ENCODE results near the gene NAB1. TPM values are rescaled to one million over a fixed set of nuclear protein-coding genes. Genes with fewer than 3 reads are reported as not detected.

The NAB1 gene
- total RNA-seq, 1 experiment from 2014 or later: 36.9 TPM

DNA sequence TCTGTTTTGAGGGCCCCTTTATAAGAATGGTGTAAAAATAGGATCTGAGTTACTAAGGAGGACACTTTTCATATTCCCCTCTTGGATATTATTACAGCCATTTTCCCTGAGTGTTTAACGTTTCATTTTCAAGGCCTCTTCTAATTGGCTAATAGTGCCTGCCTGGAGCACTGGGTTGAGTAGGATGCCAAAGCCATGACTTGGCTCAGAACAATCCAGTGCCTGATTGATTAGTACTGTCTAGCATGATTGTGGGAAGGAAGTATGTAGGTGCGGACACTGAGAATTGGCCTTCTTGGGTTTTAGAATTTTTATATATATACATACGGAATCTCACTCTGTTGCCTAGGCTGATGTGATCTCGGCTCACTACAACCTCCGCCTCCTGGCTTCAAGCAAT, 66.1 kb downstream of the NAB1 start:
- Histone ChIP-seq H3K27ac (ENCODE audit: insufficient read length, low read depth, low read length) (no peak overlapping the region), H3K79me2 (ENCODE audit: insufficient read depth, low read length) (no peaks in the 10 kb centered on the region), H3K18ac (ENCODE audit: insufficient read length, low read depth, low read length) (no peak overlapping the region), H4K5ac (ENCODE audit: insufficient read length, low read depth, low read length) (no peak overlapping the region), H3K4me2 (ENCODE audit: insufficient read depth, insufficient read length, low read length) (no peak overlapping the region), H3T11ph (ENCODE audit: low read length) (no peak overlapping the region), H3K4me1 (ENCODE audit: insufficient read depth, low read length) (no peaks in the 10 kb centered on the region), H3K9me3 (ENCODE audit: control insufficient read depth, low read depth, low read length) (no peaks in the 10 kb centered on the region), H3K14ac (ENCODE audit: insufficient read depth, low read length) (no peak overlapping the region), H4K8ac (replicated peaks; ENCODE audit: insufficient read length, low read depth, low read length) (no peak overlapping the region), H2AK5ac (ENCODE audit: insufficient read length, low read length) (no peak overlapping the region), H4K20me1 (ENCODE audit: control insufficient read depth, insufficient read depth, insufficient read length) (no peaks in the 10 kb centered on the region), H3K4ac (ENCODE audit: low read depth, low read length) (no peak overlapping the region), H3K56ac (ENCODE audit: insufficient read length, low read depth, low read length) (no peak overlapping the region), H2BK12ac (ENCODE audit: insufficient read length, low read depth, low read length) (no peak overlapping the region), H3K27me3 (ENCODE audit: insufficient read depth, low read length) (no peaks in the 10 kb centered on the region), H2BK20ac (ENCODE audit: low read depth, low read length, poor library complexity, severe bottlenecking) (no peak overlapping the region), H4K91ac (ENCODE audit: insufficient read length, low read depth, low read length) (no peak overlapping the region), H3K23me2 (ENCODE audit: insufficient read length, low read depth, low read length, poor library complexity, severe bottlenecking) (no peaks in the 10 kb centered on the region), H2BK5ac (ENCODE audit: insufficient read length, low read length) (no peak overlapping the region), H2BK15ac (ENCODE audit: low read depth, low read length) (no peak overlapping the region), H3K9ac (ENCODE audit: extremely low read depth, insufficient read length, low read length) (no peak overlapping the region), H2AFZ (ENCODE audit: low read length) (no peak overlapping the region), H3K23ac (ENCODE audit: insufficient read length, low read depth, low read length) (no peak overlapping the region), H3K79me1 (ENCODE audit: insufficient read depth, low read depth, low read length, poor library complexity, severe bottlenecking) (no peaks in the 10 kb centered on the region), H2BK120ac (ENCODE audit: low read depth, low read length, poor library complexity, severe bottlenecking) (no peak overlapping the region)
- no peak overlapping the region for H3K4me3 Mint-ChIP-seq
- no peak for DNase-seq
- peaks cover 0 to 7% of the 10 kb centered on the region in 2 experiments; a peak in 2 of 4 replicates for H3K4me1 Mint-ChIP-seq
- TF ChIP-seq, protein P1, sequence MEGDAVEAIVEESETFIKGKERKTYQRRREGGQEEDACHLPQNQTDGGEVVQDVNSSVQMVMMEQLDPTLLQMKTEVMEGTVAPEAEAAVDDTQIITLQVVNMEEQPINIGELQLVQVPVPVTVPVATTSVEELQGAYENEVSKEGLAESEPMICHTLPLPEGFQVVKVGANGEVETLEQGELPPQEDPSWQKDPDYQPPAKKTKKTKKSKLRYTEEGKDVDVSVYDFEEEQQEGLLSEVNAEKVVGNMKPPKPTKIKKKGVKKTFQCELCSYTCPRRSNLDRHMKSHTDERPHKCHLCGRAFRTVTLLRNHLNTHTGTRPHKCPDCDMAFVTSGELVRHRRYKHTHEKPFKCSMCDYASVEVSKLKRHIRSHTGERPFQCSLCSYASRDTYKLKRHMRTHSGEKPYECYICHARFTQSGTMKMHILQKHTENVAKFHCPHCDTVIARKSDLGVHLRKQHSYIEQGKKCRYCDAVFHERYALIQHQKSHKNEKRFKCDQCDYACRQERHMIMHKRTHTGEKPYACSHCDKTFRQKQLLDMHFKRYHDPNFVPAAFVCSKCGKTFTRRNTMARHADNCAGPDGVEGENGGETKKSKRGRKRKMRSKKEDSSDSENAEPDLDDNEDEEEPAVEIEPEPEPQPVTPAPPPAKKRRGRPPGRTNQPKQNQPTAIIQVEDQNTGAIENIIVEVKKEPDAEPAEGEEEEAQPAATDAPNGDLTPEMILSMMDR (conservative IDR thresholded peaks at IDR 0.05): no peak
- peaks cover 5% of the 10 kb centered on the region in 2 experiments; a peak in 2 of 5 replicates for H3K9me3 Mint-ChIP-seq
- no peaks in the 10 kb centered on the region; the same call in none of the 2 replicates for H3K27me3 Mint-ChIP-seq (ENCODE audit: low read depth)
- peaks cover 0 to 6% (median 0%) of the 10 kb centered on the region in 3 experiments; a peak in 1 of 7 replicates for H3K36me3 Mint-ChIP-seq (ENCODE audit: insufficient read depth in 1 of 3, low read depth in 3 of 3)
- H3K27ac Mint-ChIP-seq: no peak overlapping the region
- no CpG with 5 or more reads among the region's 5 CpGs for WGBS (ENCODE audit: extremely low coverage, insufficient read length, low lambda C conversion rate)
